Thyroid gland (tissue), 4 donors: ENCODE results near the gene USP24. TPM values are rescaled to one million over a fixed set of nuclear protein-coding genes. Genes with fewer than 3 reads are reported as not detected.
"Not testable (repeated sequence)": the region's sequence is repeated elsewhere in the genome, so short reads cannot be mapped to it uniquely, and the experiment has no call there.

Experiments used
- DNase-seq, 2 donors: peaks; one replicate each; pipeline ENCODE4 v3.0.0-alpha.2; 2019
- H3K27ac ChIP-seq, 3 donors: fragments of 200-600 bp; sonication (generic); 1 replicate in 2 of 3; 2 replicates in 1 of 3; pipeline ENCODE4 v1.5.1; 2016 to 2019; ENCODE audit warnings: mild to moderate bottlenecking in 1 of 3, moderate library complexity in 1 of 3
- H3K27me3 ChIP-seq: fragments of 200-600 bp; sonication (generic); one replicate; pipeline ENCODE4 v1.5.1; 2019
- H3K36me3 ChIP-seq, 2 donors: fragments of 200-600 bp; sonication (generic); one replicate each; pipeline ENCODE4 v1.5.1; 2016 to 2019
- H3K4me1 ChIP-seq, 2 donors: fragments of 200-600 bp; sonication (generic); one replicate each; pipeline ENCODE4 v1.5.1; 2017 to 2019
- H3K4me3 ChIP-seq, 3 donors: fragments of 200-600 bp; sonication (generic); replicated peaks in 1 of 3; 1 replicate in 2 of 3; 2 replicates in 1 of 3; pipeline ENCODE4 v1.5.1; 2016; ENCODE audit warnings: mild to moderate bottlenecking in 1 of 3
- H3K9me3 ChIP-seq: fragments of 200-600 bp; sonication (generic); one replicate; pipeline ENCODE4 v1.5.1; 2017
- CTCF ChIP-seq, 6 experiments: fragments of 200-600 bp in 3 of 6; fragments of 450-650 bp in 3 of 6; sonication (generic) in 3 of 6; IDR thresholded peaks; one replicate each; pipeline ENCODE4 v1.5.1; 2016 to 2019; ENCODE audit warnings: antibody characterized with exemption in 6 of 6, mild to moderate bottlenecking in 2 of 6, inconsistent platforms in 1 of 6, moderate library complexity in 1 of 6
- POLR2A ChIP-seq, 2 donors: fragments of 450-650 bp; IDR thresholded peaks; one replicate each; pipeline ENCODE4 v1.6.1; 2017; ENCODE audit warnings: antibody characterized with exemption in 2 of 2, mild to moderate bottlenecking in 2 of 2, moderate library complexity in 1 of 2
- WGBS, 2 donors: methylation state at CpG; one replicate each; pipeline ENCODE4 v1.1.5; 2017; 5-methylcytosine and 5-hydroxymethylcytosine counted together
- intact Hi-C: fragments of 100-400 bp; cut with DNase I; formaldehyde crosslinking; loops from one replicate; pipeline ENCODE4 v1.15.1; 2023
- total RNA-seq, 4 donors: library from RNA; depleted of rRNA; stranded (reverse); fragments of >200 nt; gene quantifications; one replicate each; pipeline ENCODE4 v1.2.3, GENCODE V29; 2016

Gene USP24
- total RNA-seq, 4 donors from 2014 or later, result 38.5 to 74.6 (median 43.4) TPM

DNA sequence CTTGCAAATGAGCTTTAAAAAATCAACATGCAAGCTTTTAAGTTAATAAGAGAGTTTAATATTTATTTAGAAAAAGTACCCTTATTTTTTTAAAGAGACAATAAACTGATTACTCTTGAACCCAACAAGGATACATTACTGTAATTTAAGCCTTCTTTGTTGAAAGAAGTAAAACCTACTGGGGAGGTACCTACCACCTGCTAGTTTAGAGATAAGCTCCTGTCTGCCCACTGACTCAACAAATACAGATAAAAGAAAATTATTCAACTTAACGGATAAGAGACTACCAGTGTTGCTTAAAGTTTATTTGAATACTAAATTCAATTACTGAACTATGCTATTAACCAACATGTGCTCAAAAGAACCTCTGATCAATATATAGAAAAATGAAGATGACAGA lies 23.1 kb downstream of the USP24 start:
- Histone ChIP-seq H3K27me3 (no peaks in the 10 kb centered on the region), H3K27ac (no peak overlapping the region), H3K36me3 (no peaks in the 10 kb centered on the region), H3K9me3 (no peaks in the 10 kb centered on the region), H3K4me1 (peaks cover 0 to 3% of the 10 kb centered on the region in 2 donors), H3K4me3 (no peak overlapping the region)
- TF ChIP-seq CTCF (IDR thresholded peaks at IDR 0.05) (no peak), POLR2A (IDR thresholded peaks at IDR 0.05) (no peak)
- intact Hi-C loops, result no loop called here
- 90 to 92% methylated on average over 1 of the region's 1 CpG for WGBS, 2 donors
- no peak for DNase-seq

DNA sequence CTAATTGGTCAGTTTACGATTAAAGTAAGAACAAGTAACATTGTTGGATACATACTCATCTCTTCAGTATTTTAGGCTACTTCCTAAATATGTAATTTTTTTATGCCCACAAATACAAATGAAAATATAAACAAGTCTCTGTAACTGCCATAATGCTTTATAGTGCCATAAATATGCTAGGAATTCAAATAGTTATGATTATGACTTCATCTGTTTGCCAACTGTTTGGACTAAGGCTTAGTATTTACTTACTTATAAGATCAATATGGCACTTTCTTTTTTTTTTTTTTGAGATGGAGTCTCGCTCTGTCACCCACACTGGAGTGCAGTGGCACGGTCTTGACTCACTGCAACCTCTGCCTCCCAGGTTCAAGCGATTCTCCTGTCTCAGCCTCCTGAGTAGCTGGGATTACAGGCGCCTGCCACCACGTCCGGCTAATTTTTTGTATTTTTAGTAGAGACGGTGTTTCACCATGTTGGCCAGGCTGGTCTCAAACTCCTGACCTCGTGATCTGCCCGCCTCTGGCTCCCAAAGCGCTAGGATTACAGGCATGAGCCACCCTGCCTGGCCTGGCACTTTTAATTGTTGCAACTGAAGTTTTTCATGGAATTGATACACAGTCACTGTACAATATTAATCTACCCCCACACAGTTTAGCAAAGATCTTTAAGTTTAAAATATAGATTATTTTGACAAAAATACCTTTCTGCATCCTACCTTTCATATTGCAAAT lies 23.8 kb downstream of the USP24 start:
- H3K27me3 ChIP-seq, H3K36me3 ChIP-seq, intact Hi-C loops, DNase-seq, H3K4me1 ChIP-seq, H3K9me3 ChIP-seq, H3K27ac ChIP-seq, H3K4me3 ChIP-seq: not testable (repeated sequence)
- WGBS, 2 donors, result 87% methylated on average over 11 of the region's 11 CpGs

- WGBS, 2 donors, result 90 to 99% methylated on average over 4 of the region's 4 CpGs
- no peaks in the 10 kb centered on the region for H3K36me3 ChIP-seq
Measured at GRCh38 chr1:55190109-55190508, 25.1 kb downstream of the USP24 start.

GRCh38 chr1:55188909-55189308 lies 26.3 kb downstream of the USP24 start:
- intact Hi-C loops, result no loop called here
- WGBS, 2 donors, result 90 to 93% methylated on average over 5 of the region's 5 CpGs
- H3K4me3 ChIP-seq, result no peak overlapping the region
- no peak overlapping the region for H3K27ac ChIP-seq
- no peaks in the 10 kb centered on the region for H3K27me3 ChIP-seq
- H3K36me3 ChIP-seq, result no peaks in the 10 kb centered on the region
- no peaks in the 10 kb centered on the region for H3K4me1 ChIP-seq
- H3K9me3 ChIP-seq, result no peaks in the 10 kb centered on the region
- no peak for TF ChIP-seq POLR2A (IDR thresholded peaks at IDR 0.05)
- no peak for TF ChIP-seq CTCF (IDR thresholded peaks at IDR 0.05)
- DNase-seq, result no peak

More at GRCh38 chr1:55190109-55190508, 25.1 kb downstream of the USP24 start:
- TF ChIP-seq CTCF (IDR thresholded peaks at IDR 0.05) (no peak), POLR2A (IDR thresholded peaks at IDR 0.05) (no peak)
- H3K4me3 ChIP-seq, result no peak overlapping the region
- H3K9me3 ChIP-seq, result no peaks in the 10 kb centered on the region
- intact Hi-C loops, result no loop called here
- no peaks in the 10 kb centered on the region for H3K4me1 ChIP-seq
- no peaks in the 10 kb centered on the region for H3K27me3 ChIP-seq
- no peak for DNase-seq
- no peak overlapping the region for H3K27ac ChIP-seq

DNA sequence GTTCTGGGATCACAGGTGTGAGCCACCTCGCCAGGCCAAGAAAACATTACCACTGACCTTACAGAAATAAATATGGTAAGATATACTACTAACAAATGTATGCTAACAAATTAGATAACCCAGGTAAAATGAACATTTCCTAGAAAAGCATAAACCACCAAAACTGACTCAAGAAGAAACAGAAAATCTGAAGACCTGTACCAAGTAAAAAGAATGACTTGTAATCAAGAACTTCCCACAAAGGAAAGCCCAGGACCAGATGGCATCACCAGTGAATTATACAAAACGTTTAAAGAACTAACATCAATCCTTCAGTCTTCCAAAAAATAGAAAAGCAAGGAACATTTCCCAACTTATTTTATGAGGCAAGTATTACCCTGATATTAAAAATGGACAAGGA lies 29.3 kb downstream of the USP24 start:
- DNase-seq, result no peak
- no peak for TF ChIP-seq POLR2A (IDR thresholded peaks at IDR 0.05)
- no peak for TF ChIP-seq CTCF (IDR thresholded peaks at IDR 0.05)
- Histone ChIP-seq H3K27me3 (no peaks in the 10 kb centered on the region), H3K4me3 (no peak overlapping the region), H3K36me3 (no peaks in the 10 kb centered on the region), H3K4me1 (no peaks in the 10 kb centered on the region), H3K9me3 (no peaks in the 10 kb centered on the region), H3K27ac (no peak overlapping the region)
- intact Hi-C loops, result no loop called here
- WGBS, 2 donors, result 90 to 92% methylated on average over 2 of the region's 2 CpGs
